ENCODE data around the gene USP15.

- TF ChIP-seq CTCF (IDR thresholded peaks at IDR 0.05; ENCODE audit: insufficient read depth, low read length) (no peak), POLR2AphosphoS5 (IDR thresholded peaks at IDR 0.05; ENCODE audit: low read depth) (no peak)
These were observed 31.9 kb downstream of the USP15 start for GRCh38 chr12:62291864-62292760.

Measured in HL-60 (cell line).